GM12801 (cell line): ENCODE data around the gene UGT2B15.

ENCODE experiments used
- TF ChIP-seq, protein P1 (sequence below): IDR thresholded peaks from one replicate; pipeline ENCODE4 v1.5.1; 2011; ENCODE audit warnings: control low read depth; ENCODE audit not compliant: insufficient read length; ENCODE audit errors: extremely low read depth

UGT2B15 gene

DNA sequence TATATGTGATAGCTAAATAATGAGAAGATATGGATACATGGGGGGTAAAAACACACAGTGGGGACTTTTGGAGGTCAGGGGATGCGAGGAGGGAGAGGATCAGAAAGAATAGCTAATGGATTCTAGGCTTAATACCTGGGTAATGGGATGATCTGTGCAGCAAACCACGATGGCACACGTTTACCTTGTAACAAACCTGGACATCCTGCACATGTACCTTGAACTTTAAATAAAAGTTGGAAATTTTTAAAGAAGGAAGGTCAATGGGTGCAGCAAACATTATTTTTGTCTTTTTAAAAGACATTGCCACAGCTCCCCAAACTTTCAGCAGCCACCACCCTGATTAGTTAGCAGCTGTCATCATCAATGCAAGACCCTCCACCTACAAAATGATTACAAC lies 29.7 kb upstream of the UGT2B15 start:
- TF ChIP-seq, protein P1, sequence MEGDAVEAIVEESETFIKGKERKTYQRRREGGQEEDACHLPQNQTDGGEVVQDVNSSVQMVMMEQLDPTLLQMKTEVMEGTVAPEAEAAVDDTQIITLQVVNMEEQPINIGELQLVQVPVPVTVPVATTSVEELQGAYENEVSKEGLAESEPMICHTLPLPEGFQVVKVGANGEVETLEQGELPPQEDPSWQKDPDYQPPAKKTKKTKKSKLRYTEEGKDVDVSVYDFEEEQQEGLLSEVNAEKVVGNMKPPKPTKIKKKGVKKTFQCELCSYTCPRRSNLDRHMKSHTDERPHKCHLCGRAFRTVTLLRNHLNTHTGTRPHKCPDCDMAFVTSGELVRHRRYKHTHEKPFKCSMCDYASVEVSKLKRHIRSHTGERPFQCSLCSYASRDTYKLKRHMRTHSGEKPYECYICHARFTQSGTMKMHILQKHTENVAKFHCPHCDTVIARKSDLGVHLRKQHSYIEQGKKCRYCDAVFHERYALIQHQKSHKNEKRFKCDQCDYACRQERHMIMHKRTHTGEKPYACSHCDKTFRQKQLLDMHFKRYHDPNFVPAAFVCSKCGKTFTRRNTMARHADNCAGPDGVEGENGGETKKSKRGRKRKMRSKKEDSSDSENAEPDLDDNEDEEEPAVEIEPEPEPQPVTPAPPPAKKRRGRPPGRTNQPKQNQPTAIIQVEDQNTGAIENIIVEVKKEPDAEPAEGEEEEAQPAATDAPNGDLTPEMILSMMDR = no peak

DNA sequence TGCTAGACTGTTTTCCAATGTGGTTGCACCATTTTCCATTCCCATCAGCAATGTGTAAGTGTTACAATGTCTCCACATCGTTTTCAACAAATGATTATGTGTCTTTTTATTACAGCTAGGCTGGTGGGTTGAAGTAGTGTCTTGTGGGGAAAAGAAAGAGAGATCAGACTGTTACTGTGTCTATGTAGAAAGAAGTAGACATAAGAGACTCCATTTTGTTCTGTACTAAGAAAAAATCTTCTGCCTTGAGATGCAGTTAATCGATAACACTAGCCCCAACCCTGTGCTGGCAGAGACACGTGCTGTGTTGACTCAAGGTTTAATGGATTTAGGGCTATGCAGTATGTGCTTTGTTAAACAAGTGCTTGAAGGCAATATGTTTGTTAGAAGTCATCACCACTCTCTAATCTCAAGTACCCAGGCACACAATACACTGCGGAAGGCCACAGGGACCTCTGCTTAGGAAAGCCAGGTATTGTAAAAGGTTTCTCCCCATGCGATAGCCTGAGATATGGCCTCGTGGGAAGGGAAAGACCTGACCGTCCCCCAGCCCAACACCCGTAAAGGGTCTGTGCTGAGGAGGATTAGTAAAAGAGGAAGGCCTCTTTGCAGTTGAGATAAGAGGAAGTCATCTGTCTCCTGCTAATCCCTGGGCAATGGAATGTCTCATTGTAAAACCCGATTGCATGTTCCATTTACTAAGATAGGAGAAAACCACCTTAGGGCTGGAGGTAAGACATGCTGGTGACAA lies 23.0 kb upstream of the UGT2B15 start:
- TF ChIP-seq, protein P1 = no peak

DNA sequence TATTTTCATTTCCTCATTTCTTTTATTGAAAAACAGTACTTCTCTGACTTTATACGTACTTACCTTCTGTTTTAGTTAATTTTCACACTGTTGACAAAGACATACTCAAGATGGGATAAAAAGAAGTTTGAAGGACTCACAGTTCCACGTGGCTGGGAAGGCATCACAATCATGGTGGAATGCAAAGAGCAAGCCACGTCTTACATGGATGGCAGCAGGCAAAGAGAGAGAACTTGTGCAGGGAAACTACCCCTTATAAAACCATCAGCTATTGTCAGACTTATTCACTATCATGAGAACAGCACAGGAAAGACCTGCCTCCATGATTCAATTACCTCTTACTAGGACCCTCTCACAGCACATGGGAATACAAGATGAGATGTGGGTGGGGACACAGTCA lies 20.7 kb upstream of the UGT2B15 start:
- TF ChIP-seq, protein P1 = no peak

DNA sequence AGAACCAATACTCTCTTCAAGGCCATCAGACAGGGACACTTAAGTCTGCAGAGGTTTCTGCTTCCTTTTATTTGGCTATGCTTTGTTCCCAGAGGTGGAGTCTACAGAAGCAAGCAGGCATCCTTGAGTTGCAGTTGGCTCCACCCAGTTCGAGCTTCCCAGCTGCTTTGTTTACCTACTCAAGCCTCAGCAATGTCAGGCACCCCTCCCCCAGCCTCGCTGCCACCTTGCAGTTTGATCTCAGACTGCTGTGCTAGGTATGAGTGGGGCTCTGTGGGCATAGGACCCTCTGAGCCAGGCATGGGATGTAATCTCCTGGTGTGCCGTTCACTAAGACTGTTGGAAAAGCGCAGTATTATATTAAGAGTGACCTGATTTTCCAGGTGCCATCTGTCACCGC lies 12.6 kb upstream of the UGT2B15 start:
- TF ChIP-seq, protein P1 = no peak

DNA sequence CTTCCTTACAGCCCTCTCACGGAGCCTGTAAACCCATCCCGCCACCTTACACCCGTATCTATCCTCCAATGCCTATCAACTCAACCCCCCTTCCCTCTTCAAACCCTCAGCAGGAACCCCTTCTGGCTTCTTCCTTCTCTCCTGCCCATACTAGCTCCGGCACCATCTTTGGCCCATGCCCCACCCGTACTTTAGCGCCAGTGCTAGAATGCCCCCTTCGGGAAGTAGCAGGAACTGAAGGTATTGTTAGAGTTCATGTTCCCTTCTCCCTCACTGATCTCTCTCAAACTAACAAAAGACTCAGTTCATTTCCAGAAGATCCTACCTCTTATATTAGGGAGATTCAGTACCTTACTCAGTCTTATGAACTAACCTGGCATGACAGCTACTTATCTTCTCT lies 2.7 kb upstream of the UGT2B15 start:
- TF ChIP-seq, protein P1 = no peak

DNA sequence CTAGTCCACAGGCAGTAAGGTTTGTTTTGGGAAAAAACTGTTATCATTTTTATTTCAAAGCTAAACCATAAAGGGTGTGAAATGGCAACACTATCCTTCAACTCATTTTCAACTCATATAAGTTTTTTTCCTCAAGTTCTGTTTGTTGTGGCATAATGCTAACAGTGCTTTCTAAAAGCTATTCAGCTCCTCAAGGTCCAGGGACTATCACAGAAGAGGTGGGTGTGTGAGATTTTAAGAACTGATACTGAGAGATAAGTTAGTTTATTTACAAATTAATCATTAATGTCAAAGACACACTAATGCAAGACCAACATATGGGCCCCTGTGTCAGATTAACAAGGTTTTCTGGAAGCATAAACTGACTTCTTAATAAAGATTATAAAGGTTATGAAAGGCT lies 11.8 kb downstream of the UGT2B15 start:
- TF ChIP-seq, protein P1 = no peak

DNA sequence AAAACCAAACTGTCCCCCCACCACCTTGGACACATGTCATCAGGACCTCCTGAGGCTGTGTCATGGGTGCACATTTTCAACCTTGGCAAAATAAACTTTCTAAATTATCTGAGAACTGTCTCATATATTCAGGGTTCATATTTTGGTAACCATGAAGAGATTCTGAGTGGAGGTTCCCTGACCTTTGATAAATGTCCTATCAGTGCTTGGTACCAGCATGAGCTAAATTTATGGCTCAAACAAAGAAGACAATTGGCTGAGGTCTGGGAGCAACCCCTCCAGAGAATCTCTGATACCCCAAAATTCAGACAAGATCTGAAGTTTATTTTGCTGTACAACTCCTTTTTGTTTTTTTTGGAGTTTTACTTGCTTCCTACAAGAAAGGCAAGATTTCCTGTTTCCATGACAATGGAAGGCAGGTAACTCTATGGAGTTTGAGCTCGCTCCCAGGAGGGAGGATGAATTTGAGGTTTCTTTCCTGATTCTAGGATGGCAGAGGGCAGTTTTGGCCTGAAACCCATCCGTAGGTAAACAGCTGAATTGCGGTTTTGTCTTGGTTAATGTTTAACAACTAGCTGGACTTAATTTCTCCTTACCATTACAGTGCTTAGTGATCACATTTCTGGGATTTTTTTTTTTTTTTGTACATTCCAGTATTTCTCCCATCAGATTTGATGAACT lies 14.5 kb downstream of the UGT2B15 start:
- TF ChIP-seq, protein P1 = no peak
